HEK293 (cell line): ENCODE data around the gene UBE2F.
"Not testable (repeated sequence)": the region's sequence is repeated elsewhere in the genome, so short reads cannot be mapped to it uniquely, and the experiment has no call there.

ENCODE experiments used
- CTCF ChIA-PET: fragments of 350-600 bp; formaldehyde crosslinking; extraction: SDS; loops from one replicate; lab custom pipeline; 2021; ENCODE audit warnings: antibody characterized with exemption; lab: Yijun Ruan, JAX
- POLR2A ChIA-PET: fragments of 300-600 bp; formaldehyde crosslinking; extraction: SDS; loops from one replicate; lab custom pipeline; 2020; ENCODE audit warnings: antibody characterized with exemption, inconsistent platforms; lab: Yijun Ruan, JAX
- H3K27ac ChIP-seq: fragments of 200-500 bp; sonication (Bioruptor generic); 2 replicates; pipeline ENCODE4 v1.5.1; 2014; ENCODE audit warnings: low read depth, low read length, control low read depth, inconsistent platforms; ENCODE audit errors: extremely low read depth
- H3K36me3 ChIP-seq, 2 experiments: fragments of 200-500 bp in 1 of 2; sonication (Bioruptor generic) in 1 of 2; 1 replicate in 1 of 2; 2 replicates in 1 of 2; pipeline ENCODE4 v1.5.1; 2014 to 2017; ENCODE audit warnings: inconsistent platforms in 2 of 2, low read length in 2 of 2; ENCODE audit not compliant: control insufficient read depth in 2 of 2, insufficient read depth in 1 of 2
- H3K4me1 ChIP-seq: fragments of 200-500 bp; sonication (Bioruptor generic); 2 replicates; pipeline ENCODE4 v1.5.1; 2014; ENCODE audit warnings: mild to moderate bottlenecking, low read length, inconsistent platforms; ENCODE audit not compliant: control insufficient read depth, insufficient read depth
- H3K4me3 ChIP-seq: 2 replicates; pipeline ENCODE4 v1.5.1; 2011; ENCODE audit warnings: low read depth, mild to moderate bottlenecking, control low read depth, low read length, moderate library complexity
- H3K9me3 ChIP-seq: fragments of 200-500 bp; sonication (Bioruptor generic); 2 replicates; pipeline ENCODE4 v1.5.1; 2014; ENCODE audit warnings: low read depth, low read length, inconsistent platforms; ENCODE audit not compliant: control insufficient read depth, insufficient read depth
- GLI2 ChIP-seq: fragments of 450-650 bp; formaldehyde crosslinking; IDR thresholded peaks from 2 replicates; pipeline ENCODE4; 2017; ENCODE audit warnings: missing biosample characterization, missing genetic modification characterization, low read depth, borderline replicate concordance
- MZF1 ChIP-seq: fragments of 450-650 bp; formaldehyde crosslinking; IDR thresholded peaks from 2 replicates; pipeline ENCODE4 v1.5.1; 2017; ENCODE audit warnings: missing biosample characterization, missing genetic modification characterization, borderline replicate concordance
- ZFP69B ChIP-seq: fragments of 450-650 bp; formaldehyde crosslinking; IDR thresholded peaks from 2 replicates; pipeline ENCODE4 v1.5.1; 2016; ENCODE audit warnings: missing biosample characterization, missing genetic modification characterization
- ZNF23 ChIP-seq: fragments of 450-650 bp; formaldehyde crosslinking; IDR thresholded peaks from 2 replicates; pipeline ENCODE4 v1.5.1; 2016; ENCODE audit warnings: missing biosample characterization, missing genetic modification characterization, borderline replicate concordance
- ZNF248 ChIP-seq: fragments of 450-650 bp; formaldehyde crosslinking; IDR thresholded peaks from 2 replicates; pipeline ENCODE4 v1.5.1; 2017; ENCODE audit warnings: missing biosample characterization, missing genetic modification characterization
- ZNF274 ChIP-seq, 2 experiments: fragments of 200-500 bp in 1 of 2; fragments of 450-650 bp in 1 of 2; sonication (Bioruptor generic) in 1 of 2; formaldehyde crosslinking in 1 of 2; IDR thresholded peaks; 2 replicates each; pipeline versions ENCODE4 v1.5.1 to v1.6.1; 2014 to 2016; ENCODE audit warnings: borderline replicate concordance in 1 of 2, inconsistent platforms in 1 of 2, low read length in 1 of 2, missing biosample characterization in 1 of 2, missing genetic modification characterization in 1 of 2
- ZNF366 ChIP-seq: fragments of 450-650 bp; formaldehyde crosslinking; conservative IDR thresholded peaks from 2 replicates; pipeline ENCODE4 v1.5.1; 2016; ENCODE audit warnings: missing biosample characterization, missing genetic modification characterization
- ZNF664 ChIP-seq: fragments of 450-650 bp; formaldehyde crosslinking; IDR thresholded peaks from 2 replicates; pipeline ENCODE4 v1.5.1; 2016; ENCODE audit warnings: missing biosample characterization, missing genetic modification characterization
- TF ChIP-seq, protein P1 (sequence below): IDR thresholded peaks from 2 replicates; pipeline ENCODE4 v1.6.1; 2011; ENCODE audit warnings: mild to moderate bottlenecking, low read depth, low read length, borderline replicate concordance
- TF ChIP-seq, protein P2 (sequence below): fragments of 450-650 bp; formaldehyde crosslinking; IDR thresholded peaks from 2 replicates; pipeline ENCODE4 v1.5.1; 2016; ENCODE audit warnings: missing biosample characterization, missing genetic modification characterization
- TF ChIP-seq, protein P3 (sequence below): fragments of 450-650 bp; formaldehyde crosslinking; conservative IDR thresholded peaks from 2 replicates; pipeline ENCODE4 v1.5.1; 2016; ENCODE audit warnings: low read depth, missing biosample characterization, missing genetic modification characterization
- TF ChIP-seq, protein P4 (sequence below): fragments of 450-650 bp; formaldehyde crosslinking; IDR thresholded peaks from 2 replicates; pipeline ENCODE4 v1.5.1; 2016; ENCODE audit warnings: missing biosample characterization, missing genetic modification characterization, borderline replicate concordance
- TF ChIP-seq, protein P5 (sequence below): fragments of 450-650 bp; formaldehyde crosslinking; optimal IDR thresholded peaks from 2 replicates; pipeline ENCODE3; 2016; ENCODE audit warnings: missing biosample characterization, mild to moderate bottlenecking, missing genetic modification characterization
- TF ChIP-seq, protein P6 (sequence below): fragments of 450-650 bp; formaldehyde crosslinking; IDR thresholded peaks from 2 replicates; pipeline ENCODE4 v1.5.1; 2016; ENCODE audit warnings: missing biosample characterization, missing genetic modification characterization, low read depth

UBE2F gene

DNA sequence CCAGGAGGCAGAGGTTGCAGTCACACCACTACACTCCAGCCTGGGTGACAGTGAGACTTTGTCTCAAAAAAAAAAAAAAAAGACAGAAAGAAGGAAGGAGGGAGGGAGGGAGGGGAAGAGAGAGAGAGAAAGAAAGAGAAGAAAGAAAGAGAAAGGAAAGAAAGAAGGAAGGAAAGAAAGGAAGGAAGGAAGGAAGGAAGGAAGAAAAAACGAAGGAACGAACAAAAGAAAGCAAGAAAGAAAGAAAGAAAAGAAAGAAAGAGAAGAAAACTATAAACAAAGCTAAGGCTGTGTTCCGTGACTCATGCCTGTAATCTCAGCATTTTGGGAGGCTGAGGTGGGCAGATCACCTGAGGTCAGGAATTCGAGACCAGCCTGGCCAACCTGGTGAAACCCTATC, 15.5 kb upstream of the UBE2F start:
- not testable (repeated sequence) for H3K27ac ChIP-seq

DNA sequence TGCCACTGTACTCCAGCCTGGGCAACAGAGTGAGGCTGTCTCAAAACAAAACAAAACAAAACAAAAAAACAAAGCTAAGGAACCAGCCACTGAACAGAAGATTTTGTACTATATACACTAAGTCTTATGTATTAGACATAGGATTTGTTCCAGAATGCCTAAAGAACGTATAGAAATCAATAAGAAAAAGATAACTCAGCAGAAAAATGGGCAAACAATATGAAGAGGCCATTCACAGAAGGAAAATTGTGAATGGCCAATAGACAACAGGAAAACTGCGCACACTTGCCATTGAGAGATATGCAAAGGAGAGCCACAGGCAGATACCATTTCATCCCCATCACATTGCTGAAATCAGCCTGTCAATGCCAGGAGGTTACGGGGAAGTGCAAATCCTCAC, 14.9 kb upstream of the UBE2F start:
- TF ChIP-seq, protein P1, sequence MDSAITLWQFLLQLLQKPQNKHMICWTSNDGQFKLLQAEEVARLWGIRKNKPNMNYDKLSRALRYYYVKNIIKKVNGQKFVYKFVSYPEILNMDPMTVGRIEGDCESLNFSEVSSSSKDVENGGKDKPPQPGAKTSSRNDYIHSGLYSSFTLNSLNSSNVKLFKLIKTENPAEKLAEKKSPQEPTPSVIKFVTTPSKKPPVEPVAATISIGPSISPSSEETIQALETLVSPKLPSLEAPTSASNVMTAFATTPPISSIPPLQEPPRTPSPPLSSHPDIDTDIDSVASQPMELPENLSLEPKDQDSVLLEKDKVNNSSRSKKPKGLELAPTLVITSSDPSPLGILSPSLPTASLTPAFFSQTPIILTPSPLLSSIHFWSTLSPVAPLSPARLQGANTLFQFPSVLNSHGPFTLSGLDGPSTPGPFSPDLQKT, result no peak
- TF ChIP-seq, all 188 proteins: peak for 0
- Histone ChIP-seq H3K36me3 (no peaks in the 10 kb centered on the region), H3K4me3 (no peak overlapping the region), H3K27ac (no peak overlapping the region), H3K4me1 (no peaks in the 10 kb centered on the region), H3K9me3 (no peaks in the 10 kb centered on the region)
- POLR2A ChIA-PET, result no interaction called here
- CTCF ChIA-PET, result interaction anchor here (1.1 kb wide), 1 partner anchor 25 kb away, joined by 3 read pairs; no protein-coding TSS in a partner anchor

More for the DNA sequence above, 15.5 kb upstream of the UBE2F start:
- POLR2A ChIA-PET, H3K4me1 ChIP-seq, H3K36me3 ChIP-seq, H3K9me3 ChIP-seq, H3K4me3 ChIP-seq: not testable (repeated sequence)
- CTCF ChIA-PET, result interaction anchor here (0.6 to 1.1 kb wide), 2 partner anchors 11 to 25 kb away, joined by 3 read pairs; no protein-coding TSS in a partner anchor
- peak; percentile 54 for TF ChIP-seq ZNF366 (tag by site-specific recombination)

DNA sequence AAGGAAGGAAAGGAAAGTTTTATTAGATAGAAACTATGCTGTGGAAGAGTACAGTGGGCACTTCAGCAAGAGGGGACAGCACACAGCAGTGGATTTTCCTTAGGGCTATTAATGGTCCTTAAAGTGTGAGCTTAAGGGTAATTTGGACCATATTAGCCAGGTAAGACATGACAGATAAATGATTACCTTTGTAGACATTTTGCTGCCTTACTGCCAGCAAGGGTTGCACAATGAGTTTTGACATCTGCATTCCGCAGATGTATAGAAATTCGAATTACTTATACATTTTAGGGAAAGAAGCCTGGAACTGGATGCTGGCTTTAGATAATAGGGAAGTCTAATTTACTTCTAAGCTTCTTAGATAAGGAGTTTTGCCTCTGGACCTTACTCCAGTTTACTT, 14.0 kb upstream of the UBE2F start:
- ChIA-PET POLR2A (no interaction called here), CTCF (interaction anchor here (0.6 kb wide), 1 partner anchor 381 kb away, joined by 3 read pairs; no protein-coding TSS in a partner anchor)
- Histone ChIP-seq H3K4me3 (no peak overlapping the region), H3K4me1 (no peaks in the 10 kb centered on the region), H3K36me3 (no peaks in the 10 kb centered on the region), H3K9me3 (no peaks in the 10 kb centered on the region), H3K27ac (no peak overlapping the region)
- no peak for TF ChIP-seq ZFP69B (tag by site-specific recombination)
- TF ChIP-seq, protein P2, sequence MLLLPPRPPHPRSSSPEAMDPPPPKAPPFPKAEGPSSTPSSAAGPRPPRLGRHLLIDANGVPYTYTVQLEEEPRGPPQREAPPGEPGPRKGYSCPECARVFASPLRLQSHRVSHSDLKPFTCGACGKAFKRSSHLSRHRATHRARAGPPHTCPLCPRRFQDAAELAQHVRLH (tag by site-specific recombination), result no peak
- no peak for TF ChIP-seq ZNF23 (tag by site-specific recombination)
- TF ChIP-seq ZNF274 (IDR thresholded peaks at IDR 0.05; ENCODE audit: low read length), result no peak
- no peak for TF ChIP-seq ZNF274 (tag by site-specific recombination; IDR thresholded peaks at IDR 0.05; ENCODE audit: borderline replicate concordance)
- TF ChIP-seq, protein P3, sequence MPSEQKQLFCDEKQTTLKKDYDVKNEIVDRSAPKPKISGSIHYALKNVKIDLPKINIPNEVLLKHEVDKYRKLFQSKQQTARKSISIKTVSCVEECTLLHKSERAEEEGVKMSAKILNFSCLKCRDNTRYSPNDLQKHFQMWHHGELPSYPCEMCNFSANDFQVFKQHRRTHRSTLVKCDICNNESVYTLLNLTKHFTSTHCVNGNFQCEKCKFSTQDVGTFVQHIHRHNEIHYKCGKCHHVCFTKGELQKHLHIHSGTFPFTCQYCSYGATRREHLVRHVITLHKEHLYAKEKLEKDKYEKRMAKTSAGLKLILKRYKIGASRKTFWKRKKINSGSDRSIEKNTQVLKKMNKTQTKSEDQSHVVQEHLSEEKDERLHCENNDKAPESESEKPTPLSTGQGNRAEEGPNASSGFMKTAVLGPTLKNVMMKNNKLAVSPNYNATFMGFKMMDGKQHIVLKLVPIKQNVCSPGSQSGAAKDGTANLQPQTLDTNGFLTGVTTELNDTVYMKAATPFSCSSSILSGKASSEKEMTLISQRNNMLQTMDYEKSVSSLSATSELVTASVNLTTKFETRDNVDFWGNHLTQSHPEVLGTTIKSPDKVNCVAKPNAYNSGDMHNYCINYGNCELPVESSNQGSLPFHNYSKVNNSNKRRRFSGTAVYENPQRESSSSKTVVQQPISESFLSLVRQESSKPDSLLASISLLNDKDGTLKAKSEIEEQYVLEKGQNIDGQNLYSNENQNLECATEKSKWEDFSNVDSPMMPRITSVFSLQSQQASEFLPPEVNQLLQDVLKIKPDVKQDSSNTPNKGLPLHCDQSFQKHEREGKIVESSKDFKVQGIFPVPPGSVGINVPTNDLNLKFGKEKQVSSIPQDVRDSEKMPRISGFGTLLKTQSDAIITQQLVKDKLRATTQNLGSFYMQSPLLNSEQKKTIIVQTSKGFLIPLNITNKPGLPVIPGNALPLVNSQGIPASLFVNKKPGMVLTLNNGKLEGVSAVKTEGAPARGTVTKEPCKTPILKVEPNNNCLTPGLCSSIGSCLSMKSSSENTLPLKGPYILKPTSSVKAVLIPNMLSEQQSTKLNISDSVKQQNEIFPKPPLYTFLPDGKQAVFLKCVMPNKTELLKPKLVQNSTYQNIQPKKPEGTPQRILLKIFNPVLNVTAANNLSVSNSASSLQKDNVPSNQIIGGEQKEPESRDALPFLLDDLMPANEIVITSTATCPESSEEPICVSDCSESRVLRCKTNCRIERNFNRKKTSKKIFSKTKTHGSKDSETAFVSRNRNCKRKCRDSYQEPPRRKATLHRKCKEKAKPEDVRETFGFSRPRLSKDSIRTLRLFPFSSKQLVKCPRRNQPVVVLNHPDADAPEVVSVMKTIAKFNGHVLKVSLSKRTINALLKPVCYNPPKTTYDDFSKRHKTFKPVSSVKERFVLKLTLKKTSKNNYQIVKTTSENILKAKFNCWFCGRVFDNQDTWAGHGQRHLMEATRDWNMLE, result no peak
- TF ChIP-seq, protein P4, sequence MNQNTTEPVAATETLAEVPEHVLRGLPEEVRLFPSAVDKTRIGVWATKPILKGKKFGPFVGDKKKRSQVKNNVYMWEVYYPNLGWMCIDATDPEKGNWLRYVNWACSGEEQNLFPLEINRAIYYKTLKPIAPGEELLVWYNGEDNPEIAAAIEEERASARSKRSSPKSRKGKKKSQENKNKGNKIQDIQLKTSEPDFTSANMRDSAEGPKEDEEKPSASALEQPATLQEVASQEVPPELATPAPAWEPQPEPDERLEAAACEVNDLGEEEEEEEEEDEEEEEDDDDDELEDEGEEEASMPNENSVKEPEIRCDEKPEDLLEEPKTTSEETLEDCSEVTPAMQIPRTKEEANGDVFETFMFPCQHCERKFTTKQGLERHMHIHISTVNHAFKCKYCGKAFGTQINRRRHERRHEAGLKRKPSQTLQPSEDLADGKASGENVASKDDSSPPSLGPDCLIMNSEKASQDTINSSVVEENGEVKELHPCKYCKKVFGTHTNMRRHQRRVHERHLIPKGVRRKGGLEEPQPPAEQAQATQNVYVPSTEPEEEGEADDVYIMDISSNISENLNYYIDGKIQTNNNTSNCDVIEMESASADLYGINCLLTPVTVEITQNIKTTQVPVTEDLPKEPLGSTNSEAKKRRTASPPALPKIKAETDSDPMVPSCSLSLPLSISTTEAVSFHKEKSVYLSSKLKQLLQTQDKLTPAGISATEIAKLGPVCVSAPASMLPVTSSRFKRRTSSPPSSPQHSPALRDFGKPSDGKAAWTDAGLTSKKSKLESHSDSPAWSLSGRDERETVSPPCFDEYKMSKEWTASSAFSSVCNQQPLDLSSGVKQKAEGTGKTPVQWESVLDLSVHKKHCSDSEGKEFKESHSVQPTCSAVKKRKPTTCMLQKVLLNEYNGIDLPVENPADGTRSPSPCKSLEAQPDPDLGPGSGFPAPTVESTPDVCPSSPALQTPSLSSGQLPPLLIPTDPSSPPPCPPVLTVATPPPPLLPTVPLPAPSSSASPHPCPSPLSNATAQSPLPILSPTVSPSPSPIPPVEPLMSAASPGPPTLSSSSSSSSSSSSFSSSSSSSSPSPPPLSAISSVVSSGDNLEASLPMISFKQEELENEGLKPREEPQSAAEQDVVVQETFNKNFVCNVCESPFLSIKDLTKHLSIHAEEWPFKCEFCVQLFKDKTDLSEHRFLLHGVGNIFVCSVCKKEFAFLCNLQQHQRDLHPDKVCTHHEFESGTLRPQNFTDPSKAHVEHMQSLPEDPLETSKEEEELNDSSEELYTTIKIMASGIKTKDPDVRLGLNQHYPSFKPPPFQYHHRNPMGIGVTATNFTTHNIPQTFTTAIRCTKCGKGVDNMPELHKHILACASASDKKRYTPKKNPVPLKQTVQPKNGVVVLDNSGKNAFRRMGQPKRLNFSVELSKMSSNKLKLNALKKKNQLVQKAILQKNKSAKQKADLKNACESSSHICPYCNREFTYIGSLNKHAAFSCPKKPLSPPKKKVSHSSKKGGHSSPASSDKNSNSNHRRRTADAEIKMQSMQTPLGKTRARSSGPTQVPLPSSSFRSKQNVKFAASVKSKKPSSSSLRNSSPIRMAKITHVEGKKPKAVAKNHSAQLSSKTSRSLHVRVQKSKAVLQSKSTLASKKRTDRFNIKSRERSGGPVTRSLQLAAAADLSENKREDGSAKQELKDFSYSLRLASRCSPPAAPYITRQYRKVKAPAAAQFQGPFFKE (tag by site-specific recombination), result no peak
- no peak for TF ChIP-seq ZNF664 (tag by site-specific recombination)
- TF ChIP-seq, protein P5, sequence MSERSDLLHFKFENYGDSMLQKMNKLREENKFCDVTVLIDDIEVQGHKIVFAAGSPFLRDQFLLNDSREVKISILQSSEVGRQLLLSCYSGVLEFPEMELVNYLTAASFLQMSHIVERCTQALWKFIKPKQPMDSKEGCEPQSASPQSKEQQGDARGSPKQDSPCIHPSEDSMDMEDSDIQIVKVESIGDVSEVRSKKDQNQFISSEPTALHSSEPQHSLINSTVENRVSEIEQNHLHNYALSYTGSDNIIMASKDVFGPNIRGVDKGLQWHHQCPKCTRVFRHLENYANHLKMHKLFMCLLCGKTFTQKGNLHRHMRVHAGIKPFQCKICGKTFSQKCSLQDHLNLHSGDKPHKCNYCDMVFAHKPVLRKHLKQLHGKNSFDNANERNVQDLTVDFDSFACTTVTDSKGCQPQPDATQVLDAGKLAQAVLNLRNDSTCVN (tag by site-specific recombination), result no peak
- TF ChIP-seq, protein P6, sequence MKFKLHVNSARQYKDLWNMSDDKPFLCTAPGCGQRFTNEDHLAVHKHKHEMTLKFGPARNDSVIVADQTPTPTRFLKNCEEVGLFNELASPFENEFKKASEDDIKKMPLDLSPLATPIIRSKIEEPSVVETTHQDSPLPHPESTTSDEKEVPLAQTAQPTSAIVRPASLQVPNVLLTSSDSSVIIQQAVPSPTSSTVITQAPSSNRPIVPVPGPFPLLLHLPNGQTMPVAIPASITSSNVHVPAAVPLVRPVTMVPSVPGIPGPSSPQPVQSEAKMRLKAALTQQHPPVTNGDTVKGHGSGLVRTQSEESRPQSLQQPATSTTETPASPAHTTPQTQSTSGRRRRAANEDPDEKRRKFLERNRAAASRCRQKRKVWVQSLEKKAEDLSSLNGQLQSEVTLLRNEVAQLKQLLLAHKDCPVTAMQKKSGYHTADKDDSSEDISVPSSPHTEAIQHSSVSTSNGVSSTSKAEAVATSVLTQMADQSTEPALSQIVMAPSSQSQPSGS (tag by site-specific recombination), result no peak
- TF ChIP-seq ZNF248 (tag by site-specific recombination), result no peak
- no peak for TF ChIP-seq GLI2 (tag by site-specific recombination)
- TF ChIP-seq MZF1 (tag by site-specific recombination), result no peak
